PC-9 (cell line): Measurements from ENCODE around the gene ARHGEF28. TPM values are rescaled to one million over a fixed set of nuclear protein-coding genes. Genes with fewer than 3 reads are reported as not detected.

ENCODE experiments used
- BruUV-seq: library from RNA; stranded (reverse); fragments of 400-500 nt; replicated peaks from 2 replicates; lab custom pipeline; 2021; lab: Mats Ljungman, UMichigan
- CTCF ChIA-PET: fragments of 300-600 bp; sonication (Branson Sonifier 250); formaldehyde crosslinking; loops from one replicate; lab custom pipeline; 2022; ENCODE audit warnings: antibody characterized with exemption; lab: Charles Lee
- POLR2A ChIA-PET: fragments of 300-600 bp; sonication (Branson Sonifier 250); formaldehyde crosslinking; loops from one replicate; lab custom pipeline; 2022; ENCODE audit warnings: antibody characterized with exemption; ENCODE audit not compliant: unreplicated experiment; lab: Charles Lee
- DNase-seq, 2 experiments: peaks; one replicate each; pipeline versions ENCODE4 v3.0.0 to v3.0.0-alpha.2; 2015 to 2022; ENCODE audit warnings: mixed read lengths in 1 of 2
- H2AFZ ChIP-seq: fragments of 200-600 bp; sonication (generic); 2 replicates; pipeline ENCODE4 v1.8.1; 2017; ENCODE audit warnings: antibody characterized with exemption
- H3F3A ChIP-seq: fragments of 200-600 bp; sonication (generic); 2 replicates; pipeline ENCODE4 v1.8.1; 2017; ENCODE audit warnings: antibody characterized with exemption, mild to moderate bottlenecking, low read depth; ENCODE audit not compliant: insufficient read depth
- H3K27ac ChIP-seq: fragments of 200-600 bp; sonication (generic); 2 replicates; pipeline ENCODE4 v1.6.1; 2016; ENCODE audit warnings: mixed run types
- H3K27me3 ChIP-seq: fragments of 200-600 bp; sonication (generic); 2 replicates; pipeline ENCODE4 v1.6.1; 2016; ENCODE audit warnings: low read depth, mixed run types; ENCODE audit not compliant: insufficient read depth
- H3K36me3 ChIP-seq: fragments of 200-600 bp; sonication (generic); 2 replicates; pipeline ENCODE4 v1.6.1; 2016; ENCODE audit warnings: low read depth, mixed run types
- H3K4me1 ChIP-seq: fragments of 200-600 bp; sonication (generic); replicated peaks from 2 replicates; pipeline ENCODE4 v1.6.1; 2016; ENCODE audit warnings: mixed run types; ENCODE audit not compliant: insufficient read depth
- H3K4me2 ChIP-seq: fragments of 200-600 bp; sonication (generic); 2 replicates; pipeline ENCODE4 v1.6.1; 2017; ENCODE audit warnings: mixed run types
- H3K4me3 ChIP-seq: fragments of 200-600 bp; sonication (generic); 2 replicates; pipeline ENCODE4 v1.6.1; 2016; ENCODE audit warnings: mixed run types
- H3K79me2 ChIP-seq: fragments of 200-600 bp; sonication (generic); 2 replicates; pipeline ENCODE4 v1.6.1; 2017; ENCODE audit warnings: low read depth, mixed run types
- H3K9me2 ChIP-seq: fragments of 200-600 bp; sonication (generic); 2 replicates; pipeline ENCODE4 v1.8.1; 2017; ENCODE audit warnings: mild to moderate bottlenecking; ENCODE audit not compliant: insufficient read depth
- H3K9me3 ChIP-seq: fragments of 200-600 bp; sonication (generic); 2 replicates; pipeline ENCODE4 v1.8.1; 2016; ENCODE audit warnings: low read depth; ENCODE audit not compliant: insufficient read depth
- H4K20me1 ChIP-seq: fragments of 200-600 bp; sonication (generic); 2 replicates; pipeline ENCODE4 v1.8.1; 2017; ENCODE audit not compliant: insufficient read depth
- EZH2 ChIP-seq: fragments of 200-600 bp; sonication (generic); IDR thresholded peaks from 2 replicates; pipeline ENCODE4 v1.8.0; 2017; ENCODE audit warnings: antibody characterized with exemption, low read depth
- intact Hi-C: fragments of 100-400 bp; cut with micrococcal nuclease; formaldehyde crosslinking; loops from one replicate; pipeline ENCODE4 v1.10.0; 2022; ENCODE audit not compliant: unreplicated experiment
- total RNA-seq: library from RNA; stranded (reverse); gene quantifications from 2 replicates; pipeline ENCODE4 v1.2.3, GENCODE V29; 2021
- TF ChIP-seq, protein P1 (sequence below): fragments of 200-600 bp; sonication (generic); conservative IDR thresholded peaks from 2 replicates; pipeline ENCODE4 v1.6.1; 2017; ENCODE audit warnings: mixed run types, antibody characterized with exemption, mild to moderate bottlenecking, moderate library complexity

Gene ARHGEF28
- total RNA-seq, 1 experiment from 2014 or later = 77.5 TPM

DNA sequence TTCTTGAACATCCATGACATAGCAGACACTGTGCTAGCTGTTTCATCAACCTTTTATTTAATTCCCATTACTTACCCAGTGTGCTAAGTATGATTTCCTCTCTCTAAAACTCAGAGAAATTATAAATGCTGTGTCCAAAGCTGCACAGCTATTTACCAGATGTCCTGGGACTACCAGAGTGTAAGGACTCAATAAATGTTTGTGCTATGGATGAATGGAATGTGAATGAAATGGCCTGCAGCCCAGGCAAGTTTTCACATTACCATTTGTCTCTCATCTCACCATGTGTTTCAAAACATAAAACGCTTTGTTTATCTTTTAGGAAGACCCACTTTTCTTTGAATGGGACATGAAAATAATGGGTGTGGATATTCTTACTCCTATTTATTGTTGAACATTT lies 96.2 kb downstream of the ARHGEF28 start:
- Histone ChIP-seq H3K4me2 (no peak overlapping the region), H3K9me2 (no peaks in the 10 kb centered on the region), H3F3A (no peaks in the 10 kb centered on the region), H2AFZ (no peak overlapping the region), H3K27me3 (no peaks in the 10 kb centered on the region), H3K4me3 (no peak overlapping the region), H3K9me3 (no peaks in the 10 kb centered on the region), H3K4me1 (no peaks in the 10 kb centered on the region), H3K36me3 (peaks cover 4% of the 10 kb centered on the region), H3K27ac (no peak overlapping the region), H4K20me1 (no peaks in the 10 kb centered on the region), H3K79me2 (peaks cover under 1% of the 10 kb centered on the region; the same call in 1 of the 2 replicates)
- intact Hi-C loops = no loop called here
- no peak for TF ChIP-seq EZH2
- TF ChIP-seq, protein P1, sequence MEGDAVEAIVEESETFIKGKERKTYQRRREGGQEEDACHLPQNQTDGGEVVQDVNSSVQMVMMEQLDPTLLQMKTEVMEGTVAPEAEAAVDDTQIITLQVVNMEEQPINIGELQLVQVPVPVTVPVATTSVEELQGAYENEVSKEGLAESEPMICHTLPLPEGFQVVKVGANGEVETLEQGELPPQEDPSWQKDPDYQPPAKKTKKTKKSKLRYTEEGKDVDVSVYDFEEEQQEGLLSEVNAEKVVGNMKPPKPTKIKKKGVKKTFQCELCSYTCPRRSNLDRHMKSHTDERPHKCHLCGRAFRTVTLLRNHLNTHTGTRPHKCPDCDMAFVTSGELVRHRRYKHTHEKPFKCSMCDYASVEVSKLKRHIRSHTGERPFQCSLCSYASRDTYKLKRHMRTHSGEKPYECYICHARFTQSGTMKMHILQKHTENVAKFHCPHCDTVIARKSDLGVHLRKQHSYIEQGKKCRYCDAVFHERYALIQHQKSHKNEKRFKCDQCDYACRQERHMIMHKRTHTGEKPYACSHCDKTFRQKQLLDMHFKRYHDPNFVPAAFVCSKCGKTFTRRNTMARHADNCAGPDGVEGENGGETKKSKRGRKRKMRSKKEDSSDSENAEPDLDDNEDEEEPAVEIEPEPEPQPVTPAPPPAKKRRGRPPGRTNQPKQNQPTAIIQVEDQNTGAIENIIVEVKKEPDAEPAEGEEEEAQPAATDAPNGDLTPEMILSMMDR = no peak
- POLR2A ChIA-PET = interaction anchor here (0.7 kb wide), 1 partner anchor 16 kb away, joined by 3 read pairs; no protein-coding TSS in a partner anchor
- CTCF ChIA-PET = no interaction called here
- no peak for DNase-seq
- BruUV-seq = no TSS peak

DNA sequence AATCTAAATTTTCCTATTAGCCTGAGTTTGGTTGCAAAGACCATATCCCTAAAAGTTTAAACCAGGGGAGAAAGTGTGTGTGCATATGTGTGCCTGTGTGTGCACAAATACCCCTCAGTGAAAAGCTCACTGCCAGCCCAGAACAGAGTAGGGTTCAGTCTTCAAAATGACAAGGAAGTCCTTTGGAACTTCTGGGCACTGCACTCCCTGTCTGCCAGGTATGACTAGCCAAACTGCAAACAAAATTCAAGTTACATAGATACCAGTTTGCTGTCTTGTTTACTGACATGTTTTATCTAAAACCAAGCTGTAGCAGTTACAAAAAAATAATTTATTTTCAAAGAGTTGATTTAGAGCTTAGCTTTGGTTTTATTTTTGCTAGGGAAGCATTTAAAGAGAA lies 100.1 kb downstream of the ARHGEF28 start:
- H3K27ac ChIP-seq = no peak overlapping the region
- peaks cover 6% of the 10 kb centered on the region; the same call in 1 of the 2 replicates for H3F3A ChIP-seq
- POLR2A ChIA-PET = interaction anchor here (0.6 kb wide), 2 partner anchors 9 to 36 kb away, joined by 3 to 6 read pairs; no protein-coding TSS in a partner anchor
- no peak for DNase-seq
- CTCF ChIA-PET = no interaction called here
- no peaks in the 10 kb centered on the region for H3K9me3 ChIP-seq
- H3K4me1 ChIP-seq = no peaks in the 10 kb centered on the region
- no peak overlapping the region for H3K4me2 ChIP-seq
- no peaks in the 10 kb centered on the region for H4K20me1 ChIP-seq
- H2AFZ ChIP-seq = no peak overlapping the region
- no peaks in the 10 kb centered on the region for H3K9me2 ChIP-seq
- H3K27me3 ChIP-seq = no peaks in the 10 kb centered on the region
- peaks cover 7% of the 10 kb centered on the region; the same call in 1 of the 2 replicates for H3K79me2 ChIP-seq
- H3K36me3 ChIP-seq = no peaks in the 10 kb centered on the region
- H3K4me3 ChIP-seq = no peak overlapping the region
- TF ChIP-seq, protein P1 = no peak
- TF ChIP-seq EZH2 = no peak
- intact Hi-C loops = no loop called here
- no TSS peak for BruUV-seq

DNA sequence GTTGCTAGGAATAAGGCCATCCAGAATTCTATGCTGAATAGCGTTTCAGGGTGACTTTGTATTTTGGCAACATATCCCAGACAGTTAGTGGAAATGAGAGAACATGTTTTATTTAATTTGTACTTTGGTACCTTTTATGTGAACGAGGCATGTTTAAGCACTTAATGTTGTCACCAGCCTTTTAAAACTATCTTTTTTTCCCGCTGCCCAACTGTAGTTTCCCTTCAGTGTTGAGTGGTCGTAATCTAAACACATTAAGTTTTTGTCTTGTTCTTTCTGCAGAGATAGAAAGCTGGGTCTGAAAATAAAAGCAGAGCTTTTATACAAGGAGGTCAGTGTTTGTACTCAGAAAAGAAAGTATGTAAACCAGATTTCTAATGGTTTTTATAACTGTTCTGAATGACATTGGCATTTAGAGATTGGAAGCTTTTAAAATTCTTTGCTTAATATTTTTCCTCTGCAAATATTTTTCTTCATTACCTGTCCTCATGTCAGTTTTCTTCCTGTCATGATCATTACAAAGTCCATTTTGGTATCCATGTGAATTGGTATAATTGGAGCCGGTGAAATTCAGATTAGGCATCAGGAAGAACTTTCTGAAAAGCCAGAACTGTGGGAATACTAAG lies 100.7 kb downstream of the ARHGEF28 start:
- DNase-seq = no peak
- no TSS peak for BruUV-seq
- H3K4me3 ChIP-seq = no peak overlapping the region
- intact Hi-C loops = no loop called here
- H3F3A ChIP-seq = peaks cover 6% of the 10 kb centered on the region; the same call in 1 of the 2 replicates
- CTCF ChIA-PET = no interaction called here
- TF ChIP-seq, protein P1 = no peak
- no peak for TF ChIP-seq EZH2
- no peaks in the 10 kb centered on the region for H3K27me3 ChIP-seq
- no peak overlapping the region for H3K27ac ChIP-seq
- no peaks in the 10 kb centered on the region for H3K9me2 ChIP-seq
- no peaks in the 10 kb centered on the region for H3K36me3 ChIP-seq
- H2AFZ ChIP-seq = no peak overlapping the region
- H3K4me1 ChIP-seq = no peaks in the 10 kb centered on the region
- H4K20me1 ChIP-seq = 0 out of 2 replicates have a peak, but pooled peaks cover 3% of the 10 kb centered on the region
- H3K79me2 ChIP-seq = peaks cover 11% of the 10 kb centered on the region
- H3K4me2 ChIP-seq = no peak overlapping the region
- POLR2A ChIA-PET = interaction anchor here (0.6 kb wide), 1 partner anchor 9 kb away, joined by 3 read pairs; no protein-coding TSS in a partner anchor
- no peaks in the 10 kb centered on the region for H3K9me3 ChIP-seq
